RWPE1 (cell line): ENCODE data around the gene TBC1D20.
A peak's percentile ranks its signal among the peaks of the same experiment; 100 is the strongest.

ENCODE experiments used
- CTCF ChIA-PET: fragments of 350-600 bp; sonication (Branson Sonifier 250); formaldehyde crosslinking; extraction: SDS; loops from one replicate; lab custom pipeline; 2021; lab: Yijun Ruan, JAX
- POLR2A ChIA-PET: fragments of 400-600 bp; formaldehyde crosslinking; extraction: SDS; loops from one replicate; lab custom pipeline; 2020; ENCODE audit warnings: antibody characterized with exemption; ENCODE audit not compliant: low non-redundant PET; lab: Yijun Ruan, JAX
- DNase-seq: peaks from one replicate; pipeline ENCODE4 v3.0.0; 2012; ENCODE audit warnings: low spot score
- H3K27ac ChIP-seq: fragments of 450-650 bp; 2 replicates; pipeline ENCODE4 v1.5.1; 2017
- CTCF ChIP-seq: fragments of 450-650 bp; conservative IDR thresholded peaks from 2 replicates; pipeline ENCODE4 v1.5.1; 2017; ENCODE audit warnings: low read depth, mild to moderate bottlenecking

The TBC1D20 gene

GRCh38 chr20:403582-403957 is 58.8 kb downstream of the TBC1D20 start:
- TF ChIP-seq CTCF, result no peak
- DNase-seq, result no peak
- POLR2A ChIA-PET, result no interaction called here
- CTCF ChIA-PET, result interaction anchor here (1.2 kb wide), 1 partner anchor 28 kb away, joined by 3 read pairs; no protein-coding TSS in a partner anchor
- H3K27ac ChIP-seq, result no peak overlapping the region

DNA sequence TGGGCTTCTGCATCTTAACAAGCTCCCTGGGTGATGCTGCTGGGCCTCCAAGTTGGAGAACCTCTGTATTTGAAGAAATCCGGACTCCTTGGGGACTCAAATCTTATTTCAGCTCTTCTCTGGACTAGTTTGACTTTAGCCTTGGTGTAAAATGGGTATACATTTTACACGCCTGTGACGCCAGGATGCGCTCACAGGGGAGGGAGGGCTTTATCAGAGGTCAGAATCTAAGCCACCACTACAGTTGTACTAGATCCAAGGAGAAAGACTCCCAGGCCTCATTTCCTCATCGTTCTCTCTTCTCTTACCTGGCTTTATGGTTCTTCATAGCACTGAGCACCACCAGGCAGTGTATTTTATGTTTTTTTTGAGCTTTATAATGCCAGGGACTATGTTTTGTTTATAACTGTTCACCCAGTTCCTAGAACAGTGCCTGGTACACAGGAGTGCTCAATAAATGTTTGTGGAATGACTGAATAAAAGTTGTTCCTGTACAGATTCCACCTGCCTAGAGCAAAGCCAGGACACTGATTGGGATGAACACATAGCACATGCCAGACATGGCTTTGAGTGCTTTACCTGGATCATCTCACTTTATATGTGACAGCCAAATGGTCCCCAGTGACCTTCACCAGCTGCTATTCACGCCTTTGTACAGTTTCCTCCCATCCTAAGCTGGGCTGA is 59.3 kb downstream of the TBC1D20 start:
- POLR2A ChIA-PET, result no interaction called here
- H3K27ac ChIP-seq, result peak overlapping the region; percentile 81

DNA sequence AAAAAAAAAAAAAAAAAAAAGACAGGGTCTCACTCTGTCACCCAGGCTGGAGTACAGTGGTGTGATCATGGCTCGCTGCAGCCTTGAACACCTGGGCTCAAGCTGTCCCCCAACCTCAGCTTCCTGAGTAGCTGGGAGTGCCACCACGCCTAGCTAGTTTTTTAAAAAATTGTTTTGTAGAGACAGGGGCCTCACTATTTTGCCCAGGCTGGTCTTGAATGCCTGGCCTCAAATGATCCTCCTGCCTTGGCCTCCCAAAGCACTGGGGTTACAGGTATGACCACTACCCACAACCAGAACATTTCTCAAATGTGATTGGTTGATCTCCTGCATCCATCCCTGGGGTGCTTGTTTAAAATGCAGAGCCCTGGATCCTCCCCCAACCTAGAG is 59.8 kb downstream of the TBC1D20 start:
- DNase-seq, result no peak
- ChIA-PET CTCF (interaction anchor here (0.6 to 1.2 kb wide), 2 partner anchors 29 to 337 kb away, joined by 3 to 4 read pairs; no protein-coding TSS in a partner anchor), POLR2A (no interaction called here)
- H3K27ac ChIP-seq, result peak overlapping the region; percentile 81
- TF ChIP-seq CTCF, result no peak

More for the DNA sequence above, 59.3 kb downstream of the TBC1D20 start:
- no peak for DNase-seq
- CTCF ChIA-PET, result interaction anchor here (1.2 kb wide), 1 partner anchor 29 kb away, joined by 3 read pairs; no protein-coding TSS in a partner anchor
- TF ChIP-seq CTCF, result no peak

DNA sequence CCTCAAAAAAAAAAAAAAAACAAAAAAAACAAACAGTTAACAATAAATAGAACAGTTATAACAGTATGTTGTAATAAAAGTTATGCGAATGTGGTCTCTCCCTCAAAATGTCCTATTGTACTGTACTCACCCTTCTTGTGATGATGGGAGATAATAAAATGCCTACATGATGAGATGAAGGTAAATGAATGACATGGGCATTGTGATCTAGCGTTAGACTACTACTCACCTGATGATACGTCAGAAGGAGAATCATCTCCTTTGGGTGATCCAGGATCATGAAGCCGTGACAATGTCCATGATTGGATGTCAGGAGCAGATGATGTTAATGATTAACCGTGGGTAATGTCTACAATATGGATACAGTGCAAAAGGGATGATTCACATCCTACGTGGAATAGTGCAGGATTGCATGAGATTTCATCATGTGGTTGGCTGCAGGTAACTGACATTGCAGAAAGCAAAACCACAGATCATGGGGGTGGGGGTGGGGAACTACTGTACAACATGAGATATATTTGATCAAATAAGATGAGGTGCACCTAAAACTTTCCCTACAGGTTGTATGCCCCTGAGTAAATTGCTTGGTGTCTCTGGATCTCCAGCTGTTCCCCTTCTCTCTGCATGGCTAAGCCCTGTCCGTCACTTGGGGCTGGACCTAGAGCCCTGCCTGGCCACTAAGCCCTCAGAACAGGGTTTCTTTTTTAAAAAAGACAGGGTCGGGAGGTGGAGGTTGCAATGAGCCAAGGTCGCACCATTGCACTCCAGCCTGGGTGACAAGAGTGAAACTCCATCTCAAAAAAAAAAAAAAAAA is 60.4 kb downstream of the TBC1D20 start:
- peak; percentile 87 for DNase-seq

GRCh38 chr20:400454-401275 is 61.7 kb downstream of the TBC1D20 start:
- ChIA-PET POLR2A (interaction anchor here (0.6 to 1.0 kb wide), 4 partner anchors 20 to 47 kb away, joined by 3 to 6 read pairs (median 4); partner anchors contain the start of gene TRIB3), CTCF (interaction anchor here (0.6 kb wide), 1 partner anchor 28 kb away, joined by 3 read pairs; no protein-coding TSS in a partner anchor)
- TF ChIP-seq CTCF, result no peak
- H3K27ac ChIP-seq, result peak overlapping the region; percentile 81
- DNase-seq, result peak; percentile 31

More for the DNA sequence above, 60.4 kb downstream of the TBC1D20 start:
- CTCF ChIA-PET, result interaction anchor here (0.6 kb wide), 2 partner anchors 30 to 337 kb away, joined by 3 to 4 read pairs; no protein-coding TSS in a partner anchor
- POLR2A ChIA-PET, result interaction anchor here (0.6 to 0.7 kb wide), 2 partner anchors 27 to 46 kb away, joined by 5 to 6 read pairs; no protein-coding TSS in a partner anchor
- H3K27ac ChIP-seq, result peak overlapping the region; percentile 81
- no peak for TF ChIP-seq CTCF
